H1 (cell line): ENCODE results near the gene THPO. TPM values are rescaled to one million over a fixed set of nuclear protein-coding genes. Genes with fewer than 3 reads are reported as not detected.

Source experiments
- CTCF ChIA-PET: fragments of 300-600 bp; sonication (Branson Sonifier 250); formaldehyde crosslinking; loops from one replicate; lab custom pipeline; 2021; ENCODE audit not compliant: partially characterized antibody; lab: Charles Lee
- POLR2A ChIA-PET: fragments of 300-600 bp; sonication (Branson Sonifier 250); formaldehyde crosslinking; loops from one replicate; lab custom pipeline; 2021; ENCODE audit warnings: inconsistent platforms; ENCODE audit not compliant: partially characterized antibody; lab: Charles Lee
- DNase-seq, 2 experiments: peaks; one replicate each; pipeline versions ENCODE4 v3.0.0 to v3.0.0-alpha.2; 2010 to 2022; ENCODE audit warnings: low spot score in 2 of 2, low read depth in 1 of 2, mixed read lengths in 1 of 2
- FAIRE-seq: peaks from 2 replicates; lab custom pipeline; 2011; peaks lifted over from hg19 to GRCh38; lab: Jason Lieb, UNC
- H2AFZ ChIP-seq: 2 replicates; pipeline ENCODE4 v1.8.1; 2012; ENCODE audit warnings: low read length, inconsistent platforms
- H2AK5ac ChIP-seq: 2 replicates; pipeline ENCODE4 v1.6.1; 2013; ENCODE audit warnings: low read depth, low read length
- H2BK120ac ChIP-seq: replicated peaks from 2 replicates; pipeline ENCODE3; 2013; ENCODE audit warnings: low read depth, low read length, inconsistent platforms
- H2BK12ac ChIP-seq: 2 replicates; pipeline ENCODE4 v1.6.1; 2013; ENCODE audit warnings: low read depth, low read length
- H2BK15ac ChIP-seq: 2 replicates; pipeline ENCODE4 v1.6.1; 2013; ENCODE audit warnings: low read length
- H2BK20ac ChIP-seq: 2 replicates; pipeline ENCODE4 v1.6.1; 2013; ENCODE audit warnings: low read length
- H2BK5ac ChIP-seq: 2 replicates; pipeline ENCODE4 v1.6.1; 2013; ENCODE audit warnings: low read depth, low read length
- H3K14ac ChIP-seq: 2 replicates; pipeline ENCODE4 v1.6.1; 2013; ENCODE audit warnings: inconsistent platforms; ENCODE audit not compliant: insufficient read length
- H3K18ac ChIP-seq: 2 replicates; pipeline ENCODE4 v1.6.1; 2013; ENCODE audit warnings: low read length; ENCODE audit errors: extremely low read depth
- H3K23ac ChIP-seq: 2 replicates; pipeline ENCODE4 v1.6.1; 2013; ENCODE audit warnings: inconsistent platforms; ENCODE audit not compliant: insufficient read length
- H3K23me2 ChIP-seq: 2 replicates; pipeline ENCODE4 v1.6.1; 2013; ENCODE audit warnings: low read depth, low read length
- H3K27ac ChIP-seq: 2 replicates; pipeline ENCODE4 v1.6.1; 2011; ENCODE audit warnings: low read depth, low read length, inconsistent platforms
- H3K27me3 ChIP-seq, 4 experiments: replicated peaks in 1 of 4; 1 replicate in 1 of 4; 2 replicates in 3 of 4; pipeline versions ENCODE4 v1.6.1 to v1.8.1; 2011 to 2013; ENCODE audit warnings: low read length in 3 of 4, mild to moderate bottlenecking in 3 of 4, inconsistent platforms in 2 of 4, mixed read lengths in 2 of 4, moderate library complexity in 1 of 4; ENCODE audit not compliant: control insufficient read depth in 3 of 4, insufficient read depth in 3 of 4; ENCODE audit errors: extremely low read depth in 1 of 4
- H3K36me3 ChIP-seq, 4 experiments: 2 replicates each; pipeline versions ENCODE4 v1.6.1 to v1.8.1; 2011 to 2013; ENCODE audit warnings: mild to moderate bottlenecking in 4 of 4, low read length in 3 of 4, moderate library complexity in 2 of 4, control low read depth in 1 of 4, inconsistent platforms in 1 of 4; ENCODE audit not compliant: insufficient read depth in 4 of 4, control insufficient read depth in 2 of 4
- H3K4ac ChIP-seq: replicated peaks from 2 replicates; pipeline ENCODE3; 2013; ENCODE audit warnings: low read length, low read depth, mixed read lengths, inconsistent platforms; ENCODE audit not compliant: insufficient read length
- H3K4me1 ChIP-seq, 4 experiments: replicated peaks in 1 of 4; 1 replicate in 1 of 4; 2 replicates in 3 of 4; pipeline versions ENCODE4 v1.6.1 to v1.8.1; 2011 to 2013; ENCODE audit warnings: low read length in 3 of 4, inconsistent platforms in 2 of 4, mixed read lengths in 1 of 4; ENCODE audit not compliant: insufficient read depth in 4 of 4, control insufficient read depth in 3 of 4
- H3K4me2 ChIP-seq, 2 experiments: 2 replicates each; pipeline versions ENCODE4 v1.6.1 to v1.8.1; 2011 to 2013; ENCODE audit warnings: low read depth in 2 of 2, low read length in 2 of 2, control low read depth in 1 of 2, inconsistent platforms in 1 of 2, mild to moderate bottlenecking in 1 of 2; ENCODE audit not compliant: insufficient read depth in 1 of 2
- H3K4me3 ChIP-seq, 4 experiments: fragments of 200-600, 300-600 bp in 1 of 4; sonication (generic), shearing (Covaris generic), sonication (Bioruptor Twin) in 1 of 4; 2 replicates each; pipeline versions ENCODE4 v1.5.1 to v1.8.1; 2011 to 2016; ENCODE audit warnings: low read length in 4 of 4, low read depth in 3 of 4, control low read depth in 2 of 4, inconsistent platforms in 2 of 4, mild to moderate bottlenecking in 2 of 4, mixed read lengths in 1 of 4, moderate library complexity in 1 of 4; ENCODE audit not compliant: insufficient read depth in 2 of 4; ENCODE audit errors: extremely low read depth in 1 of 4
- H3K56ac ChIP-seq: replicated peaks from 2 replicates; pipeline ENCODE3; 2013; ENCODE audit warnings: low read depth, mild to moderate bottlenecking, mixed read lengths, low read length, inconsistent platforms; ENCODE audit not compliant: insufficient read length
- H3K79me1 ChIP-seq: 2 replicates; pipeline ENCODE4 v1.6.1; 2013; ENCODE audit warnings: low read depth, low read length, control low read depth
- H3K79me2 ChIP-seq, 2 experiments: 2 replicates each; pipeline versions ENCODE4 v1.6.1 to v1.8.1; 2012 to 2013; ENCODE audit warnings: low read length in 2 of 2, mild to moderate bottlenecking in 2 of 2, inconsistent platforms in 1 of 2; ENCODE audit not compliant: insufficient read depth in 2 of 2, control insufficient read depth in 1 of 2
- H3K9ac ChIP-seq, 4 experiments: replicated peaks in 1 of 4; 1 replicate in 1 of 4; 2 replicates in 3 of 4; pipeline versions ENCODE4 v1.6.1 to v1.8.1; 2011 to 2013; ENCODE audit warnings: low read depth in 3 of 4, low read length in 3 of 4, control low read depth in 2 of 4, mild to moderate bottlenecking in 2 of 4, moderate library complexity in 2 of 4, inconsistent platforms in 1 of 4; ENCODE audit errors: extremely low read depth in 1 of 4
- H3K9me3 ChIP-seq, 2 experiments: 2 replicates each; pipeline versions ENCODE4 v1.6.1 to v1.8.1; 2012 to 2013; ENCODE audit warnings: mild to moderate bottlenecking in 2 of 2, moderate library complexity in 2 of 2, control low read depth in 1 of 2, inconsistent platforms in 1 of 2, low read depth in 1 of 2, low read length in 1 of 2, mixed read lengths in 1 of 2; ENCODE audit not compliant: insufficient read depth in 2 of 2
- H4K20me1 ChIP-seq, 2 experiments: replicated peaks in 1 of 2; 2 replicates each; pipeline versions ENCODE3 to v1.8.1; 2011 to 2013; ENCODE audit warnings: inconsistent platforms in 2 of 2, low read length in 2 of 2, mild to moderate bottlenecking in 1 of 2; ENCODE audit not compliant: insufficient read depth in 2 of 2, control insufficient read depth in 1 of 2
- H4K5ac ChIP-seq: 2 replicates; pipeline ENCODE4 v1.6.1; 2013; ENCODE audit warnings: low read length, low read depth, mixed read lengths, inconsistent platforms; ENCODE audit not compliant: insufficient read length
- H4K8ac ChIP-seq: 2 replicates; pipeline ENCODE4 v1.8.0; 2013; ENCODE audit warnings: mild to moderate bottlenecking, moderate library complexity, low read length, inconsistent platforms; ENCODE audit not compliant: insufficient read depth; ENCODE audit errors: extremely low read depth
- H4K91ac ChIP-seq: replicated peaks from 2 replicates; pipeline ENCODE3; 2013; ENCODE audit warnings: low read length, mixed read lengths, inconsistent platforms; ENCODE audit not compliant: insufficient read length
- BCL11A ChIP-seq, 2 experiments: IDR thresholded peaks; one replicate each; pipeline ENCODE4 v1.6.1; 2011; ENCODE audit warnings: low read depth in 2 of 2, low read length in 2 of 2, mild to moderate bottlenecking in 2 of 2
- CBX5 ChIP-seq: fragments of 300-800, 300-1000 bp; sonication (generic); IDR thresholded peaks from 2 replicates; pipeline ENCODE4 v1.7.1; 2016; ENCODE audit warnings: antibody characterized with exemption, low read length, low read depth
- EZH2 ChIP-seq: fragments of 200-600 bp; sonication (generic); IDR thresholded peaks from 2 replicates; pipeline ENCODE4 v1.7.1; 2012; ENCODE audit warnings: low read depth, mild to moderate bottlenecking, moderate library complexity, low read length, inconsistent platforms; ENCODE audit not compliant: severe bottlenecking
- HDAC6 ChIP-seq: IDR thresholded peaks from one replicate; pipeline ENCODE4 v1.7.1; 2012; ENCODE audit warnings: low read depth, mild to moderate bottlenecking, inconsistent platforms, low read length, moderate library complexity
- JUND ChIP-seq: IDR thresholded peaks from 2 replicates; pipeline ENCODE4 v1.6.1; 2011; ENCODE audit warnings: mild to moderate bottlenecking, improper control_type of control experiment, low read length
- NANOG ChIP-seq: IDR thresholded peaks from 2 replicates; pipeline ENCODE4 v1.6.1; 2011; ENCODE audit warnings: low read length, low read depth, mild to moderate bottlenecking, inconsistent platforms; ENCODE audit not compliant: insufficient read depth, poor library complexity, severe bottlenecking
- SIRT6 ChIP-seq: IDR thresholded peaks from one replicate; pipeline ENCODE4 v1.7.1; 2012; ENCODE audit warnings: low read length, inconsistent platforms
- SP2 ChIP-seq: IDR thresholded peaks from 2 replicates; pipeline ENCODE4 v1.6.1; 2012; ENCODE audit warnings: mild to moderate bottlenecking, low read length, inconsistent platforms
- SUZ12 ChIP-seq: fragments of 200-600 bp; sonication (generic); IDR thresholded peaks from 2 replicates; pipeline ENCODE4 v1.6.1; 2012; ENCODE audit warnings: mild to moderate bottlenecking, inconsistent platforms, low read length, moderate library complexity, mixed read lengths
- TEAD4 ChIP-seq: IDR thresholded peaks from 2 replicates; pipeline ENCODE4 v1.6.1; 2012; ENCODE audit warnings: low read depth, low read length, inconsistent platforms, mixed read lengths
- WGBS, 2 experiments: shearing (Covaris generic) in 1 of 2; methylation state at CpG; one replicate each; pipeline versions ENCODE4 v1.1.6 to v1.1.7; 2013 to 2015; ENCODE audit warnings: low lambda C conversion rate in 2 of 2, mixed read lengths in 2 of 2, inconsistent platforms in 1 of 2, low coverage in 1 of 2, missing lambda C conversion rate in 1 of 2; ENCODE audit not compliant: insufficient replicate concordance in 2 of 2, insufficient coverage in 1 of 2, insufficient read length in 1 of 2; ENCODE audit errors: extremely low coverage in 1 of 2, missing lambda C conversion rate in 1 of 2; 5-methylcytosine and 5-hydroxymethylcytosine counted together
- polyA plus RNA-seq, 7 experiments: library from polyadenylated mRNA; depleted of rRNA in 3 of 7; stranded (reverse) in 5 of 7; unstranded in 2 of 7; fragments of >200 nt in 5 of 7; fragments of 200-250 nt in 2 of 7; gene quantifications; 1 replicate in 5 of 7; 2 replicates in 1 of 7; 4 replicates in 1 of 7; pipeline versions ENCODE4 v1.2.1 to v1.2.3, GENCODE V29; 2011 to 2013; ENCODE audit warnings: missing spikeins in 2 of 7, mixed read lengths in 2 of 7
- total RNA-seq: library from RNA; stranded (reverse); fragmentation: NEBNext Ultra II Directional; extraction: Animal tissue kit (Norgen Biotek cat#: 25700); gene quantifications from 2 replicates; pipeline ENCODE4 v1.2.1, GENCODE V29; 2021
- TF ChIP-seq, protein P1 (sequence below): IDR thresholded peaks from 2 replicates; pipeline ENCODE4 v1.6.1; 2012; ENCODE audit warnings: inconsistent platforms
- TF ChIP-seq, protein P2 (sequence below): IDR thresholded peaks from 2 replicates; pipeline ENCODE4 v1.6.1; 2012; ENCODE audit warnings: low read length, inconsistent platforms

The THPO gene
- total and polyA plus RNA-seq, 2 of the 8 experiments (the other 6 are each of a cell fraction or from before 2014, with no cell fraction given) = 0.82 to 1.2 TPM

DNA sequence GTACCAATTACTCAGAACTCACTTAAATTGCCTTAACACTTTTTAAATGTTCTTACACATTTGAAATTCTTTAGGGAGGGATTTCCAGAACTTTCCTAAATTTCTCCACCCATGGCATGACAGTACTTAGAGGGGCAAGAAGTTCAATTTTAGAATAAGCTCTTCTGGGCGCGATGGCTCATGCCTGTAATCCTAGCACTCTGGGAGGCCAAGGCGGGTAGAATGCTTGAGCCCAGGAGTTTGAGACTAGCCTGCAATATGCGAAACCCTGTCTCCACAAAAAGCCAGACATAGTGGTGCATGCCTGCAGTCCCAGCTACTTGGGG, 30.0 kb downstream of the THPO start:
- Histone ChIP-seq H4K91ac (no peak overlapping the region), H3K4ac (no peak overlapping the region), H2BK5ac (no peak overlapping the region), H4K8ac (no peak overlapping the region), H3K23ac (no peak overlapping the region), H3K9me3 (no peaks in the 10 kb centered on the region), H3K4me2 (no peak overlapping the region), H3K4me1 (peaks cover 0 to 13% (median 10%) of the 10 kb centered on the region in 4 experiments; a peak in 6 of 7 replicates), H2BK15ac (no peak overlapping the region), H4K20me1 (peaks cover 2 to 10% of the 10 kb centered on the region in 2 experiments), H3K79me2 (no peaks in the 10 kb centered on the region), H3K4me3 (no peak overlapping the region), H2BK20ac (no peak overlapping the region), H4K5ac (no peak overlapping the region), H3K36me3 (peaks cover 2 to 19% (median 10%) of the 10 kb centered on the region in 4 experiments; a peak in 7 of 8 replicates), H3K23me2 (no peaks in the 10 kb centered on the region), H2AK5ac (no peak overlapping the region), H2BK120ac (no peak overlapping the region), H3K18ac (no peak overlapping the region), H2AFZ (no peak overlapping the region), H2BK12ac (no peak overlapping the region), H3K14ac (no peak overlapping the region), H3K79me1 (no peaks in the 10 kb centered on the region; the same call in 1 of the 2 replicates), H3K27me3 (no peaks in the 10 kb centered on the region), H3K56ac (no peak overlapping the region), H3K27ac (no peak overlapping the region), H3K9ac (no peak overlapping the region)
- DNase-seq = no peak
- CTCF ChIA-PET = interaction anchor here (1.0 to 1.6 kb wide), 6 partner anchors 10 to 427 kb away, joined by 3 to 9 read pairs (median 4); partner anchors contain the start of genes CHRD and FAM131A
- FAIRE-seq = no peak
- 96% methylated on average over 4 of the region's 4 CpGs; no CpG with 5 or more reads in 1 of the 2 experiments for WGBS, 2 experiments
- POLR2A ChIA-PET = interaction anchor here (0.8 to 3.2 kb wide), 12 partner anchors 10 to 33 kb away, joined by 3 to 23 read pairs (median 4); partner anchors contain the start of gene FAM131A
- no peak for TF ChIP-seq SP2
- TF ChIP-seq CBX5 = no peak
- TF ChIP-seq TEAD4 = no peak
- TF ChIP-seq, protein P1, sequence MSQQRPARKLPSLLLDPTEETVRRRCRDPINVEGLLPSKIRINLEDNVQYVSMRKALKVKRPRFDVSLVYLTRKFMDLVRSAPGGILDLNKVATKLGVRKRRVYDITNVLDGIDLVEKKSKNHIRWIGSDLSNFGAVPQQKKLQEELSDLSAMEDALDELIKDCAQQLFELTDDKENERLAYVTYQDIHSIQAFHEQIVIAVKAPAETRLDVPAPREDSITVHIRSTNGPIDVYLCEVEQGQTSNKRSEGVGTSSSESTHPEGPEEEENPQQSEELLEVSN = no peak
- no peak for TF ChIP-seq EZH2
- TF ChIP-seq, protein P2, sequence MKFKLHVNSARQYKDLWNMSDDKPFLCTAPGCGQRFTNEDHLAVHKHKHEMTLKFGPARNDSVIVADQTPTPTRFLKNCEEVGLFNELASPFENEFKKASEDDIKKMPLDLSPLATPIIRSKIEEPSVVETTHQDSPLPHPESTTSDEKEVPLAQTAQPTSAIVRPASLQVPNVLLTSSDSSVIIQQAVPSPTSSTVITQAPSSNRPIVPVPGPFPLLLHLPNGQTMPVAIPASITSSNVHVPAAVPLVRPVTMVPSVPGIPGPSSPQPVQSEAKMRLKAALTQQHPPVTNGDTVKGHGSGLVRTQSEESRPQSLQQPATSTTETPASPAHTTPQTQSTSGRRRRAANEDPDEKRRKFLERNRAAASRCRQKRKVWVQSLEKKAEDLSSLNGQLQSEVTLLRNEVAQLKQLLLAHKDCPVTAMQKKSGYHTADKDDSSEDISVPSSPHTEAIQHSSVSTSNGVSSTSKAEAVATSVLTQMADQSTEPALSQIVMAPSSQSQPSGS = no peak
- TF ChIP-seq SIRT6 = no peak
- TF ChIP-seq JUND = no peak
- TF ChIP-seq NANOG = no peak
- TF ChIP-seq HDAC6 = no peak
- TF ChIP-seq BCL11A (IDR thresholded peaks at IDR 0.05; ENCODE audit: low read depth in 2 of 2, low read length in 2 of 2) = no peak
- TF ChIP-seq SUZ12 = no peak
